ENCODE data around the gene DIS3L2. TPM values are rescaled to one million over a fixed set of nuclear protein-coding genes. Genes with fewer than 3 reads are reported as not detected.

DIS3L2 gene
- total and polyA plus RNA-seq, 2 of the 8 experiments (the other 6 are each of a cell fraction or from before 2014, with no cell fraction given): 11.5 to 21.6 TPM

GRCh38 chr2:232232915-232233314 lies 271.4 kb downstream of the DIS3L2 start:
- Histone ChIP-seq H3K27me3 (replicated peaks in 1 of 4; ENCODE audit: control insufficient read depth in 3 of 4, extremely low read depth in 1 of 4, insufficient read depth in 3 of 4, low read length in 3 of 4) (no peaks in the 10 kb centered on the region), H2BK120ac (replicated peaks; ENCODE audit: low read depth, low read length) (no peak overlapping the region), H2BK15ac (ENCODE audit: low read length) (no peak overlapping the region), H3K56ac (replicated peaks; ENCODE audit: insufficient read length, low read depth, low read length) (no peak overlapping the region), H3K23ac (ENCODE audit: insufficient read length) (no peak overlapping the region), H3K23me2 (ENCODE audit: low read depth, low read length) (no peaks in the 10 kb centered on the region), H3K4ac (replicated peaks; ENCODE audit: insufficient read length, low read depth, low read length) (no peak overlapping the region), H2BK12ac (ENCODE audit: low read depth, low read length) (no peak overlapping the region), H3K4me1 (replicated peaks in 1 of 4; ENCODE audit: control insufficient read depth in 3 of 4, insufficient read depth in 4 of 4, low read length in 3 of 4) (peaks cover 5 to 13% (median 8%) of the 10 kb centered on the region in 4 experiments), H3K4me3 (ENCODE audit: extremely low read depth in 1 of 4, insufficient read depth in 2 of 4, low read depth in 3 of 4, low read length in 4 of 4) (no peak overlapping the region), H3K18ac (ENCODE audit: extremely low read depth, low read length) (no peak overlapping the region), H3K79me1 (ENCODE audit: low read depth, low read length) (no peaks in the 10 kb centered on the region), H3K27ac (ENCODE audit: low read depth, low read length) (no peak overlapping the region), H3K9me3 (ENCODE audit: insufficient read depth in 2 of 2, low read depth in 1 of 2, low read length in 1 of 2) (no peaks in the 10 kb centered on the region), H2AK5ac (ENCODE audit: low read depth, low read length) (no peak overlapping the region), H3K14ac (ENCODE audit: insufficient read length) (no peak overlapping the region), H4K5ac (ENCODE audit: insufficient read length, low read depth, low read length) (no peak overlapping the region), H3K9ac (replicated peaks in 1 of 4; ENCODE audit: extremely low read depth in 1 of 4, low read depth in 3 of 4, low read length in 3 of 4) (no peak overlapping the region), H3K4me2 (ENCODE audit: insufficient read depth in 1 of 2, low read depth in 2 of 2, low read length in 2 of 2) (no peak overlapping the region), H4K8ac (ENCODE audit: extremely low read depth, insufficient read depth, low read length) (no peak overlapping the region), H2AFZ (ENCODE audit: low read length) (no peak overlapping the region), H3K36me3 (ENCODE audit: control insufficient read depth in 2 of 4, insufficient read depth in 4 of 4, low read length in 3 of 4) (no peaks in the 10 kb centered on the region), H4K20me1 (replicated peaks in 1 of 2; ENCODE audit: control insufficient read depth in 1 of 2, insufficient read depth in 2 of 2, low read length in 2 of 2) (no peaks in the 10 kb centered on the region), H2BK20ac (ENCODE audit: low read length) (no peak overlapping the region), H2BK5ac (ENCODE audit: low read depth, low read length) (no peak overlapping the region), H3K79me2 (ENCODE audit: control insufficient read depth in 1 of 2, insufficient read depth in 2 of 2, low read length in 2 of 2) (no peaks in the 10 kb centered on the region), H4K91ac (replicated peaks; ENCODE audit: insufficient read length, low read length) (no peak overlapping the region)
- CTCF ChIA-PET (ENCODE audit: partially characterized antibody): interaction anchor here (0.5 to 4.1 kb wide), 6 partner anchors 60 to 303 kb away, joined by 3 to 23 read pairs (median 4); no protein-coding TSS in a partner anchor
- POLR2A ChIA-PET (ENCODE audit: partially characterized antibody): no interaction called here
- FAIRE-seq (no peak), DNase-seq (ENCODE audit: low read depth in 1 of 2, low spot score in 2 of 2) (no peak)
- no peak for TF ChIP-seq EP300 (IDR thresholded peaks at IDR 0.05; ENCODE audit: borderline replicate concordance in 1 of 2, low read depth in 2 of 2, low read length in 2 of 2)
- WGBS, 2 experiments (ENCODE audit: extremely low coverage in 1 of 2, insufficient coverage in 1 of 2, insufficient read length in 1 of 2, insufficient replicate concordance in 2 of 2, low coverage in 1 of 2, low lambda C conversion rate in 2 of 2, missing lambda C conversion rate in 1 of 2): 91% methylated on average over 2 of the region's 2 CpGs; no CpG with 5 or more reads in 1 of the 2 experiments

Measured in H1 (cell line).